ENCODE data around the gene PRSS48.

GRCh38 chr4:151302432-151302831 is 25.5 kb downstream of the PRSS48 start:
- no peak for TF ChIP-seq CTCF (IDR thresholded peaks at IDR 0.05; ENCODE audit: low read length)
- TF ChIP-seq EZH2phosphoT487 (IDR thresholded peaks at IDR 0.05; ENCODE audit: low read length) = no peak

All from MM.1S (cell line).